Left ventricle myocardium inferior (tissue), 1 donor: ENCODE measurements around the gene UBA1. TPM values are rescaled to one million over a fixed set of nuclear protein-coding genes. Genes with fewer than 3 reads are reported as not detected.

Experiments
- DNase-seq: peaks from one replicate; pipeline ENCODE4 v3.0.0-alpha.2; 2020
- H3K27ac ChIP-seq: fragments of 200-600 bp; replicated peaks from 2 replicates; pipeline ENCODE4 v1.8.0; 2021
- H3K27me3 ChIP-seq: fragments of 200-600 bp; 2 replicates; pipeline ENCODE4 v1.8.0; 2021; ENCODE audit warnings: low read depth
- H3K36me3 ChIP-seq: fragments of 200-600 bp; 2 replicates; pipeline ENCODE4 v1.8.0; 2021
- H3K4me1 ChIP-seq: fragments of 200-600 bp; 2 replicates; pipeline ENCODE4 v1.8.0; 2021
- H3K4me3 ChIP-seq: fragments of 200-600 bp; 2 replicates; pipeline ENCODE4 v1.8.0; 2021; ENCODE audit warnings: mild to moderate bottlenecking, moderate library complexity
- H3K9me3 ChIP-seq: fragments of 200-600 bp; replicated peaks from 2 replicates; pipeline ENCODE4 v1.8.0; 2021
- CTCF ChIP-seq: fragments of 200-600 bp; IDR thresholded peaks from 2 replicates; pipeline ENCODE4 v1.8.0; 2021; ENCODE audit warnings: antibody characterized with exemption, mild to moderate bottlenecking, borderline replicate concordance
- intact Hi-C: fragments of 100-400 bp; cut with micrococcal nuclease; formaldehyde crosslinking; loops from one replicate; pipeline ENCODE4 v1.11.0; 2022
- total RNA-seq: library from RNA; stranded (reverse); fragmentation: NEBNext Ultra II Directional; extraction: Animal tissue kit (Norgen Biotek cat#: 25700); gene quantifications from one replicate; pipeline ENCODE4 v1.2.1, GENCODE V29; 2021
- donor health status: DM: no; HTN: yes; CAD: no; lungs with severe emphysema.

UBA1 gene
- total RNA-seq, 1 donor from 2014 or later, result 99.8 TPM

- peak overlapping the region; percentile 78 for H3K4me3 ChIP-seq
- peak overlapping the region; percentile 97 for H3K27ac ChIP-seq
- intact Hi-C loops, result no loop called here
- no peaks in the 10 kb centered on the region for H3K27me3 ChIP-seq
- peaks cover 5% of the 10 kb centered on the region for H3K36me3 ChIP-seq
- H3K4me1 ChIP-seq, result peaks cover 35% of the 10 kb centered on the region
- H3K9me3 ChIP-seq, result no peaks in the 10 kb centered on the region
- no peak for DNase-seq
- no peak for TF ChIP-seq CTCF
These were observed 47.3 kb upstream of the UBA1 start for GRCh38 chrX:47146121-47146935.

DNA sequence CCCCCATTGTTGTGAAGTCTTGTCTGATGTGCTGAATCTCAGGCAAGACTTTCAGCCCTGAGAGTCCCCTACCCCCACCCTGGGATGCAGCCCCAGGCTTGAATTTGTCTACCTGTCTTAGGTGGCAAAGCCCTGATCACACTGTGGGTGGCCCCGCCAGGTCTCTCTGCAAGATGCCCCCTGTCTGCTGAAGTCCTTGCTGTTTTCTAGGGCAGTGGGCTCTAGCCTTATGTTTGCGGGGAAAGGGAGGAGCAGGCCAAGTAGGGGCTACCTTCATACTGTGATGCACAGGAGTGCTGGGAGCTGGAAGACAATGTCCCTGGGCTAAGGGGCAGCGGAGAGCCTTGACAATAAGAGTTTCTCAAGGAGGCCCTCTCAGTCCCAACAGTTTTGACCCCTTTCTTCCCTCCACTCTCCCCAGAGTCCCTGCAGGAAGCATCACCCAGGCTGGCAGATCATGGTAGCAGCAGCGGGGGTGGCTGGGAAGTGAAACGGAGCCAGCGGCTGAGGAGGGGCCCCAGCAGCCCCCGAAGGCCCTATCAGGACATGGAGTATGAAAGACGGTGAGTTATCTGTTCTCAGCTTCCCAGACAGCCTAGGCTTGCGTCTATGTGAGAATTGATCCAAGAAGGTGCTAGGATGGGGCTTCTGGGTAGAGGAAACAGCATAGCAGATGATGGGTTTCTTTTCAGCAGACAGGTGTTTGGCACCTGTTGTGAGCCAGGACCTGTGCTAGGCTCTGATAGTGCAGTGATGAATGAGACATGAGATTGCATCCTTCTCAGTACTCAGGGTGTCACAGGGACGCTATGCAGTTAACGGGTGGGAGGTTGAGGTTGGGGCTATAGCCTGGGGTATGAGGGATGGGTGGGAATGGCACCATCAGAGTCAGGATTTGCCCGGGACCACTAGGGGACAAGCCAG is 46.4 kb upstream of the UBA1 start:
- peaks cover 35% of the 10 kb centered on the region for H3K4me1 ChIP-seq
- peak overlapping the region; percentile 78 for H3K4me3 ChIP-seq
- no peaks in the 10 kb centered on the region for H3K9me3 ChIP-seq
- H3K27ac ChIP-seq, result peak overlapping the region; percentile 97
- intact Hi-C loops, result no loop called here
- DNase-seq, result no peak
- H3K36me3 ChIP-seq, result peaks cover 2% of the 10 kb centered on the region
- TF ChIP-seq CTCF, result no peak
- H3K27me3 ChIP-seq, result no peaks in the 10 kb centered on the region

GRCh38 chrX:47148946-47149345 is 44.7 kb upstream of the UBA1 start:
- Histone ChIP-seq H3K27me3 (no peaks in the 10 kb centered on the region), H3K4me1 (peaks cover 24% of the 10 kb centered on the region), H3K9me3 (no peaks in the 10 kb centered on the region), H3K27ac (no peak overlapping the region), H3K36me3 (no peaks in the 10 kb centered on the region), H3K4me3 (no peak overlapping the region)
- TF ChIP-seq CTCF, result no peak
- intact Hi-C loops, result no loop called here
- DNase-seq, result no peak

DNA sequence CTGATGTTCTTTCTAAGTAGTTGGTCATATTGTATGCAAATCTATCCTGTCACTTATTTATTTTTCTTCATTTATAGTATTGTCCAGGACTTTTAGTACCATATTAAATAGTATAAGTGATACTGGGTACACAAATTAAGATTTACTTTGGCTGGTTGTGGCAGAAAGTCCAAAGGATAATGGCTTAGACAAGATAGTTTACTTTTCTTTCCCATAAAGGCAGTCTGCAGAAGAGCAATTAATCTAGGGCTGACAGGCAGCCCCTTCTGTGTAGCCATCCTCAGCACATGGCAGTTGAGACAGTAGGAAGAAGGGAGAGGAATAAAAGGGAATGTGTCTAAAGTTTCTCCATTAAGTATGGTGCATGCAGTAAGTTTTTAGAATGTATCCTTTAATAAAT is 42.2 kb upstream of the UBA1 start:
- peaks cover 16% of the 10 kb centered on the region for H3K4me1 ChIP-seq
- H3K9me3 ChIP-seq, result no peaks in the 10 kb centered on the region
- DNase-seq, result no peak
- H3K36me3 ChIP-seq, result peaks cover 8% of the 10 kb centered on the region
- H3K27ac ChIP-seq, result no peak overlapping the region
- no peak overlapping the region for H3K4me3 ChIP-seq
- intact Hi-C loops, result no loop called here
- TF ChIP-seq CTCF, result no peak
- no peaks in the 10 kb centered on the region for H3K27me3 ChIP-seq

- no peak for TF ChIP-seq CTCF
- H3K4me1 ChIP-seq, result no peaks in the 10 kb centered on the region
- peaks cover 14% of the 10 kb centered on the region for H3K36me3 ChIP-seq
- no peak overlapping the region for H3K27ac ChIP-seq
- DNase-seq, result no peak
- H3K27me3 ChIP-seq, result no peaks in the 10 kb centered on the region
- no peak overlapping the region for H3K4me3 ChIP-seq
- no peaks in the 10 kb centered on the region for H3K9me3 ChIP-seq
- intact Hi-C loops, result no loop called here
These were observed 36.8 kb upstream of the UBA1 start for GRCh38 chrX:47156611-47157520.
